Prostate gland (tissue), 2 donors: ENCODE data around the gene KRT80. TPM values are rescaled to one million over a fixed set of nuclear protein-coding genes. Genes with fewer than 3 reads are reported as not detected.

Experiments
- DNase-seq: peaks from one replicate; pipeline ENCODE4 v3.0.0-alpha.2; 2019; ENCODE audit warnings: low spot score
- H3K27ac ChIP-seq, 2 donors: fragments of 200-600 bp; sonication (generic); 2 replicates each; pipeline ENCODE4 v1.5.1; 2017 to 2019
- H3K27me3 ChIP-seq: fragments of 200-600 bp; sonication (generic); replicated peaks from 2 replicates; pipeline ENCODE4 v1.5.1; 2019; ENCODE audit not compliant: insufficient read depth
- H3K36me3 ChIP-seq, 2 donors: fragments of 200-600 bp; sonication (generic); 1 replicate in 1 of 2; 2 replicates in 1 of 2; pipeline versions ENCODE4 v1.5.1 to v1.8.1; 2017 to 2019
- H3K4me1 ChIP-seq: fragments of 200-600 bp; sonication (generic); replicated peaks from 2 replicates; pipeline ENCODE4 v1.5.1; 2019
- H3K4me3 ChIP-seq, 2 donors: fragments of 200-600 bp; sonication (generic); 2 replicates each; pipeline ENCODE4 v1.5.1; 2017 to 2019
- H3K9me3 ChIP-seq: fragments of 200-600 bp; sonication (generic); 2 replicates; pipeline ENCODE4 v1.5.1; 2017
- POLR2A ChIP-seq: fragments of 450-650 bp; IDR thresholded peaks from one replicate; pipeline ENCODE4 v1.6.1; 2016; ENCODE audit warnings: antibody characterized with exemption, mild to moderate bottlenecking
- POLR2AphosphoS5 ChIP-seq: sonication (generic); formaldehyde crosslinking; IDR thresholded peaks from one replicate; pipeline ENCODE4 v1.6.1; 2017; ENCODE audit warnings: antibody characterized with exemption
- WGBS: methylation state at CpG from one replicate; pipeline ENCODE4 v1.1.5; 2018; 5-methylcytosine and 5-hydroxymethylcytosine counted together
- intact Hi-C: fragments of 100-400 bp; cut with DNase I; formaldehyde crosslinking; loops from one replicate; pipeline ENCODE4 v1.14.2; 2022
- total RNA-seq, 2 donors: library from RNA; depleted of rRNA; stranded (reverse); fragments of >200 nt; gene quantifications; one replicate each; pipeline ENCODE4 v1.1.0, GENCODE V29; 2016
- TF ChIP-seq, protein P1 (sequence below), 4 experiments: fragments of 200-600 bp in 2 of 4; fragments of 450-650 bp in 2 of 4; sonication (generic) in 2 of 4; IDR thresholded peaks; 1 replicate in 3 of 4; 2 replicates in 1 of 4; pipeline ENCODE4 v1.5.1; 2016 to 2019; ENCODE audit warnings: antibody characterized with exemption in 4 of 4, mild to moderate bottlenecking in 2 of 4, moderate library complexity in 2 of 4

The KRT80 gene
- total RNA-seq, 2 donors from 2014 or later = 1.9 to 3.7 TPM

DNA sequence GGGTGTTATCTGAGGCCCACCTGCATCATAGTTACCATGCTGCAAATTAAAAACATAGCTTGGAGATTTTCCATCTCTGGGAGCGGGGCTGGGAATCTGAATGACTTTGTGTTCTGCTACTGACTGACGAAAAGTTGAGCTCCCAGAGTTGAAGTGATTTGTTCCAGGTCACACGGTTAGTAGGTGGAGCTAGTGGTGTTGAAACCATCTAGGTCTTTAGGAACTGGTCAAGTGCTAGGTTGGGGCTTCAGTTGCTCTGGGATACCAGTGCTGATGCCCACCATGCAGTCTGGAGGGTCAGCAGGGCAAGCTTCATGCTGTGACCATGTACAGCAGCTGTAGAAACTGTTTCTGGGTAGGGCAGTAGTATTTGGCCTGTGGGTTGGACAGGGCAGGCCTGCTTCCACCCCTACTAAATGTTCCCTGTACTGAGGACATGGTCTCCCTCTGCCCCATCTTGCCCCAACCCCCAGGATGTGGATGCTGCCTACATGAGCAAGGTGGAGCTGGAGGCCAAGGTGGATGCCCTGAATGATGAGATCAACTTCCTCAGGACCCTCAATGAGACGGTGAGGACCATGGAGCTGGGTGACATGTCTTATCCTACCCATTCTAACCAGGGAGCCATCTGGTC lies 46.5 kb upstream of the KRT80 start:
- no peak for TF ChIP-seq POLR2AphosphoS5
- intact Hi-C loops = no loop called here
- no peaks in the 10 kb centered on the region for H3K9me3 ChIP-seq
- no peaks in the 10 kb centered on the region for H3K36me3 ChIP-seq
- H3K4me1 ChIP-seq = peaks cover 4% of the 10 kb centered on the region
- no peak for DNase-seq
- 89% methylated on average over 4 of the region's 4 CpGs for WGBS
- H3K27me3 ChIP-seq = no peaks in the 10 kb centered on the region
- H3K27ac ChIP-seq = no peak overlapping the region
- no peak overlapping the region for H3K4me3 ChIP-seq

DNA sequence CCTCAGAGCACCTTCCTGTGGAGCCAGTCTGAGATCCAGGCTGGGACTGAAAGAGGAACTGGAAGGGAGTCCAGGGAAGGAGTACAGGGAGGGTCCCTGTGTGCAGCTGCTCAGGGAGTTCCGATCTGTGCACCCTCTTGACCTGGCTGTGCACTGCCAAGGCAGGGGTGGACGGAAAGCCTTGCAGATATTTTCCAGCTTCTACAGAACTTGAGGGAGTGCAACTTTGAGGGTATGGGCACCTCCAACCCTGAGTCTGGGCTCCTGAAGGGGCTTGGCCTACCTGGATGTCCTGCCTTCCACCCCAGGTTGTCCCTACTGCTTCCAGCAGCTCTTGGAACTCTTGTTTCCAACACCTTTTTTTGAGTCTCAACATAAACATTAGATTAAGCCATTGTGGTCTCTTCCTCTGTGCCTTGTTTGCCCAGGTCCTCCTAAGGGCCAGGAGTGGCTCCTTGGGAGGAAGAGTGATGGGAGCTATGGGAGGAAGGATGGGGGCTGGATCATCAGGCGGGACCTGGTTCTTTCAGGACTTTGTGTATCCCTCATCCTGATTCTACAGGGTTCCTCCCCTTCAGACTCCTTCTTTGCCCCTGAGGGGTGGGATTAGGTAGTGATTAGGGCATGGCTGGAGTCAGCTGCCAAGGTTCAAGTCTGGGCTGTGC lies 44.7 kb upstream of the KRT80 start:
- intact Hi-C loops = no loop called here
- 93% methylated on average over 3 of the region's 3 CpGs for WGBS

DNA sequence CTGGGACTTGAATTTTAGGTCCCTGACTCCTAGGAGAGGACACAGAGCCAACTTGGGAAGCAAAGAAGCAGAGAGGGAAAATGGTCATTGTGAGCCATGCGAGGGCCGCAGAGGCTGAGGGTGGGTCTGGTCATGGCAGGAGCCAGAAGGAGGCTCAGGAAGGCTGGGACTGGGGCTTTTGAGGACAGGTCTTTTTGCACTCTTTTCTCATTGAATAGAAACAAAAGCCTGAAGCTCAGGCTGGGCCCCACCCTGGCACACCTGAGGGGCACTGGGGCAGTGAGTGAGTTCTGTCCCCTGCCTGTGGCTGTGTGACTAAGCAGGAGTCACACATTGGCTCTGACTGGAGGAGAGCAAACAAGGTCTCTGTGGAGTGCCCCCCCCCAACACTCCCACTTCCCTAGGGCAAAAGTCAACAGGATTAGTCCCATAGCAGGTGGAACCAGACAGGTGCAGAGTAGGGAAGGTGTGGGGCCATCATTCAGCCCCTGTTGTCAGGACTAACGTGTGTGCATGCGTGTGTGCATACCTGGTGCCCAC lies 44.1 kb upstream of the KRT80 start:
- no peak overlapping the region for H3K4me3 ChIP-seq
- no peaks in the 10 kb centered on the region for H3K27me3 ChIP-seq
- WGBS = 91% methylated on average over 4 of the region's 4 CpGs
- no peaks in the 10 kb centered on the region for H3K36me3 ChIP-seq
- no peaks in the 10 kb centered on the region for H3K9me3 ChIP-seq
- TF ChIP-seq POLR2A = peak; percentile 13
- TF ChIP-seq, protein P1, sequence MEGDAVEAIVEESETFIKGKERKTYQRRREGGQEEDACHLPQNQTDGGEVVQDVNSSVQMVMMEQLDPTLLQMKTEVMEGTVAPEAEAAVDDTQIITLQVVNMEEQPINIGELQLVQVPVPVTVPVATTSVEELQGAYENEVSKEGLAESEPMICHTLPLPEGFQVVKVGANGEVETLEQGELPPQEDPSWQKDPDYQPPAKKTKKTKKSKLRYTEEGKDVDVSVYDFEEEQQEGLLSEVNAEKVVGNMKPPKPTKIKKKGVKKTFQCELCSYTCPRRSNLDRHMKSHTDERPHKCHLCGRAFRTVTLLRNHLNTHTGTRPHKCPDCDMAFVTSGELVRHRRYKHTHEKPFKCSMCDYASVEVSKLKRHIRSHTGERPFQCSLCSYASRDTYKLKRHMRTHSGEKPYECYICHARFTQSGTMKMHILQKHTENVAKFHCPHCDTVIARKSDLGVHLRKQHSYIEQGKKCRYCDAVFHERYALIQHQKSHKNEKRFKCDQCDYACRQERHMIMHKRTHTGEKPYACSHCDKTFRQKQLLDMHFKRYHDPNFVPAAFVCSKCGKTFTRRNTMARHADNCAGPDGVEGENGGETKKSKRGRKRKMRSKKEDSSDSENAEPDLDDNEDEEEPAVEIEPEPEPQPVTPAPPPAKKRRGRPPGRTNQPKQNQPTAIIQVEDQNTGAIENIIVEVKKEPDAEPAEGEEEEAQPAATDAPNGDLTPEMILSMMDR (IDR thresholded peaks at IDR 0.05) = no peak
- no peak for TF ChIP-seq POLR2AphosphoS5
- peaks cover 10% of the 10 kb centered on the region for H3K4me1 ChIP-seq
- H3K27ac ChIP-seq = no peak overlapping the region
- intact Hi-C loops = no loop called here
- no peak for DNase-seq

More for the DNA sequence above, 44.7 kb upstream of the KRT80 start:
- Histone ChIP-seq H3K4me3 (no peak overlapping the region), H3K4me1 (peaks cover 7% of the 10 kb centered on the region), H3K9me3 (no peaks in the 10 kb centered on the region), H3K36me3 (no peaks in the 10 kb centered on the region), H3K27ac (no peak overlapping the region), H3K27me3 (no peaks in the 10 kb centered on the region)
- TF ChIP-seq POLR2AphosphoS5 = no peak
- no peak for TF ChIP-seq POLR2A
- TF ChIP-seq, protein P1 (IDR thresholded peaks at IDR 0.05) = no peak
- no peak for DNase-seq

DNA sequence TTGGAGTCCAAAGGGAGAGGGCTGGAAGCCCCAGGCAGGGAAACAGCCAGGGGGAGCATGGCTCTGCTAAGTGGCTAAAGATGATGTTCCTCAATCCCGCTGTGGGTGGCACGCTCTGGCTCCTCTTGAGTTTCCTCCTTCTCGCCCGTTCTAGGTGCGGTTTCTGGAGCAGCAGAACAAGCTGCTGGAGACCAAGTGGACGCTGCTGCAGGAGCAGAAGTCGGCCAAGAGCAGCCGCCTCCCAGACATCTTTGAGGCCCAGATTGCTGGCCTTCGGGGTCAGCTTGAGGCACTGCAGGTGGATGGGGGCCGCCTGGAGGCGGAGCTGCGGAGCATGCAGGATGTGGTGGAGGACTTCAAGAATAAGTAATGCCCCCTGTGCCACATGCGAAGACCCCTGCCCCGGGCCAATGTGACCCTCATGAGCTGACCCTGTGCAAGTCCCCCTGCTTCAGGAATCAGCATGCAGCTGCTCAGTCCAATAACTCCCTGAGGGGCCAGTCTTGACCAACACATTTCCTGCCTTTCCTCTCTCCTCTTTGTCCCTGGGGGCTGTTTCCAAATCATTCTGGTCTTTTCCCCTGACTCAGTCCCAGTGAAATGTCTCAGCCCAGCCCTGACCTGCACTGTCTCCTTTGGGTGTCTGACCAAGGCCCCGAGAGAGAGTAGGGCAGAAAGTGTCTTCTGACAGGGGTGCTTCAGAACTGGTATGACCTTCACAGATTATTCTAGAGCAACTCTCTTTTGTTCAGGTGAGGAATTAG lies 43.4 kb upstream of the KRT80 start:
- no peak for DNase-seq
- no peaks in the 10 kb centered on the region for H3K27me3 ChIP-seq
- no peaks in the 10 kb centered on the region for H3K9me3 ChIP-seq
- peaks cover 10% of the 10 kb centered on the region for H3K4me1 ChIP-seq
- whole genome bisulfite sequencing = 93% methylated on average over 15 of the region's 15 CpGs
- TF ChIP-seq POLR2AphosphoS5 = no peak
- intact Hi-C loops = no loop called here
- H3K4me3 ChIP-seq = no peak overlapping the region
- H3K27ac ChIP-seq = no peak overlapping the region
- H3K36me3 ChIP-seq = no peaks in the 10 kb centered on the region

DNA sequence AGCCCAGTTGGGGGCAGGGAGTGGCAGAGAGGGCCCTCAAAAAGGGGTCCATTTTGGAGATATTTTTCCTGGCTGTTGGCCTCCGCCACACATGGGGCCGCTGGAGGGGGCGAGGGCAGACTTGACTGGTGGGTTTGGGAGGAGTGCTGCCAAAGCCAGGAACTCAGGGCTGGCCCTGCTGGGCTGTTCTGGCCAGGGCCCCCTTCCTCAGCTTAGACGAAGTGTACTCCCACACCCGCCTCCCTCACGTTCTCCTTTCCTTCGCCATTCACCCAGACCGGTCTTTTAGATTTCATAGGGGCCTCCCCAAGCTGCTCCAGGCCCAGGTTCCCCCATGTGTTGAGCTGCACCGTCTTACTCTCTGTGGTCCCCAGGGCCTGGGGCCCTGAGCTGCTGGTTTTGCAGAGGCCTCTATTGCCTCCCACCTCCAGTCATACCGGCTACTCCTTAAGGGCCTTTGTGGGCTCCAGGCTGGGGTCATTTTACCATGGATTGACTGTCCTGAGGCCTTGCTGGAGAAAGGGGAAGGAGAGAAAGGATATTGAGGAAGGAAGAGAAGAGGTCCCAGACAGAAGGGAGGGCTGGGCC lies 42.5 kb upstream of the KRT80 start:
- H3K36me3 ChIP-seq = no peaks in the 10 kb centered on the region
- H3K4me1 ChIP-seq = peaks cover 10% of the 10 kb centered on the region
- H3K27me3 ChIP-seq = no peaks in the 10 kb centered on the region
- DNase-seq = no peak
- H3K9me3 ChIP-seq = no peaks in the 10 kb centered on the region
- intact Hi-C loops = no loop called here
- 88% methylated on average over 10 of the region's 10 CpGs for WGBS
- no peak overlapping the region for H3K4me3 ChIP-seq
- TF ChIP-seq POLR2A (no peak), POLR2AphosphoS5 (no peak)
- TF ChIP-seq, protein P1 (IDR thresholded peaks at IDR 0.05) = no peak
- peak overlapping the region; percentile 49 to 69 for H3K27ac ChIP-seq
